Measurements from ENCODE around the gene ZBED1.

GRCh38 chrX:2446815-2447214 lies 54.0 kb downstream of the ZBED1 start:
- TF ChIP-seq, protein P1, sequence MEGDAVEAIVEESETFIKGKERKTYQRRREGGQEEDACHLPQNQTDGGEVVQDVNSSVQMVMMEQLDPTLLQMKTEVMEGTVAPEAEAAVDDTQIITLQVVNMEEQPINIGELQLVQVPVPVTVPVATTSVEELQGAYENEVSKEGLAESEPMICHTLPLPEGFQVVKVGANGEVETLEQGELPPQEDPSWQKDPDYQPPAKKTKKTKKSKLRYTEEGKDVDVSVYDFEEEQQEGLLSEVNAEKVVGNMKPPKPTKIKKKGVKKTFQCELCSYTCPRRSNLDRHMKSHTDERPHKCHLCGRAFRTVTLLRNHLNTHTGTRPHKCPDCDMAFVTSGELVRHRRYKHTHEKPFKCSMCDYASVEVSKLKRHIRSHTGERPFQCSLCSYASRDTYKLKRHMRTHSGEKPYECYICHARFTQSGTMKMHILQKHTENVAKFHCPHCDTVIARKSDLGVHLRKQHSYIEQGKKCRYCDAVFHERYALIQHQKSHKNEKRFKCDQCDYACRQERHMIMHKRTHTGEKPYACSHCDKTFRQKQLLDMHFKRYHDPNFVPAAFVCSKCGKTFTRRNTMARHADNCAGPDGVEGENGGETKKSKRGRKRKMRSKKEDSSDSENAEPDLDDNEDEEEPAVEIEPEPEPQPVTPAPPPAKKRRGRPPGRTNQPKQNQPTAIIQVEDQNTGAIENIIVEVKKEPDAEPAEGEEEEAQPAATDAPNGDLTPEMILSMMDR (IDR thresholded peaks at IDR 0.05; ENCODE audit: low read length): no peak
- no peak for TF ChIP-seq EZH2 (IDR thresholded peaks at IDR 0.05; ENCODE audit: borderline replicate concordance, low read length)

All from OCI-LY1 (cell line).